Measurements from ENCODE around the gene CNTNAP5. TPM values are rescaled to one million over a fixed set of nuclear protein-coding genes. Genes with fewer than 3 reads are reported as not detected.

Gene CNTNAP5
- total and polyA plus RNA-seq, 9 of the 15 experiments (the other 6 are each of a cell fraction or from before 2014, with no cell fraction given) = not detected

- ATAC-seq (no peak), FAIRE-seq (no peak), DNase-seq (ENCODE audit: extremely low read depth in 1 of 4, low spot score in 3 of 4) (no peak)
- Histone ChIP-seq H3K9me3 (replicated peaks; ENCODE audit: control insufficient read depth, insufficient read depth, low read depth, low read length) (no peaks in the 10 kb centered on the region; the same call in 1 of the 2 replicates), H3K4me2 (ENCODE audit: insufficient read depth, low read length) (no peak overlapping the region), H3K36me3 (ENCODE audit: control insufficient read depth, insufficient read depth, low read length) (no peaks in the 10 kb centered on the region), H3K27ac (ENCODE audit: extremely low read depth, low read depth, low read length) (no peak overlapping the region), H3K9ac (ENCODE audit: insufficient read depth in 1 of 2, low read depth in 2 of 2, low read length in 2 of 2) (no peak overlapping the region), H3K79me2 (ENCODE audit: control insufficient read depth, insufficient read depth, low read length) (no peaks in the 10 kb centered on the region), H3K4me1 (replicated peaks in 1 of 2; ENCODE audit: control insufficient read depth in 2 of 2, insufficient read depth in 2 of 2, low read length in 2 of 2) (no peaks in the 10 kb centered on the region), H2AFZ (ENCODE audit: low read depth, low read length) (no peak overlapping the region), H3K9me1 (ENCODE audit: control insufficient read depth, insufficient read depth, low read length) (no peaks in the 10 kb centered on the region), H4K20me1 (replicated peaks; ENCODE audit: control insufficient read depth, insufficient read depth, low read length) (no peaks in the 10 kb centered on the region), H3K4me3 (no peak overlapping the region), H3K27me3 (ENCODE audit: control insufficient read depth in 2 of 2, insufficient read depth in 2 of 2, low read length in 2 of 2) (no peaks in the 10 kb centered on the region)
- no peak for TF ChIP-seq NFE2 (IDR thresholded peaks at IDR 0.05; ENCODE audit: low read depth)
- TF ChIP-seq MAFG (tag; conservative IDR thresholded peaks at IDR 0.05) = no peak
- TF ChIP-seq ELK3 (CRISPR knock-in tag; IDR thresholded peaks at IDR 0.05) = no peak
- TF ChIP-seq MED1 (CRISPR knock-in tag; IDR thresholded peaks at IDR 0.05; ENCODE audit: borderline replicate concordance) = no peak
- TF ChIP-seq ZNF253 (CRISPR knock-in tag; conservative IDR thresholded peaks at IDR 0.05) = no peak
- TF ChIP-seq ZNF3 (CRISPR knock-in tag; IDR thresholded peaks at IDR 0.05) = no peak
- TF ChIP-seq ZNF239 (CRISPR knock-in tag; IDR thresholded peaks at IDR 0.05) = no peak
- no peak for TF ChIP-seq GTF2A2 (tag; IDR thresholded peaks at IDR 0.05)
- in situ Hi-C loops (cut with MboI) (no loop called here), intact Hi-C loops (cut with micrococcal nuclease) (no loop called here)
- POLR2A ChIA-PET = no interaction called here
- BruUV-seq (replicated peaks) = no TSS peak
- CTCF ChIA-PET (ENCODE audit: low intra/inter-chr PET ratio) = no interaction called here
- 2% methylated on average over 10 of the region's 10 CpGs for WGBS (ENCODE audit: insufficient coverage, low coverage, missing lambda C conversion rate)
These were observed 518.0 kb downstream of the CNTNAP5 start for GRCh38 chr2:124542932-124543640.

Data from K562 (cell line).